Astrocyte of the cerebellum (primary cell): ENCODE measurements around the gene ALLC.
"Not testable (repeated sequence)": the region's sequence is repeated elsewhere in the genome, so short reads cannot be mapped to it uniquely, and the experiment has no call there.

ENCODE experiments used
- DNase-seq: peaks from one replicate; pipeline ENCODE4 v3.0.0-alpha.2; 2011; ENCODE audit warnings: low read depth
- H3K4me3 ChIP-seq: 2 replicates; pipeline ENCODE4 v1.5.1; 2011; ENCODE audit warnings: mild to moderate bottlenecking, low read depth, low read length, moderate library complexity
- in situ Hi-C: cut with HindIII; loops from 2 replicates; pipeline ENCODE4 v1.10.0; 2017; ENCODE audit warnings: low sequenced_read_pairs
- TF ChIP-seq, protein P1 (sequence below): IDR thresholded peaks from 2 replicates; pipeline ENCODE4 v1.5.1; 2012; ENCODE audit warnings: low read length, low read depth, moderate library complexity, mild to moderate bottlenecking; ENCODE audit errors: missing control alignments

ALLC gene

GRCh38 chr2:3619033-3619432 is 39.0 kb upstream of the ALLC start:
- in situ Hi-C loops: no loop called here
- TF ChIP-seq, protein P1, sequence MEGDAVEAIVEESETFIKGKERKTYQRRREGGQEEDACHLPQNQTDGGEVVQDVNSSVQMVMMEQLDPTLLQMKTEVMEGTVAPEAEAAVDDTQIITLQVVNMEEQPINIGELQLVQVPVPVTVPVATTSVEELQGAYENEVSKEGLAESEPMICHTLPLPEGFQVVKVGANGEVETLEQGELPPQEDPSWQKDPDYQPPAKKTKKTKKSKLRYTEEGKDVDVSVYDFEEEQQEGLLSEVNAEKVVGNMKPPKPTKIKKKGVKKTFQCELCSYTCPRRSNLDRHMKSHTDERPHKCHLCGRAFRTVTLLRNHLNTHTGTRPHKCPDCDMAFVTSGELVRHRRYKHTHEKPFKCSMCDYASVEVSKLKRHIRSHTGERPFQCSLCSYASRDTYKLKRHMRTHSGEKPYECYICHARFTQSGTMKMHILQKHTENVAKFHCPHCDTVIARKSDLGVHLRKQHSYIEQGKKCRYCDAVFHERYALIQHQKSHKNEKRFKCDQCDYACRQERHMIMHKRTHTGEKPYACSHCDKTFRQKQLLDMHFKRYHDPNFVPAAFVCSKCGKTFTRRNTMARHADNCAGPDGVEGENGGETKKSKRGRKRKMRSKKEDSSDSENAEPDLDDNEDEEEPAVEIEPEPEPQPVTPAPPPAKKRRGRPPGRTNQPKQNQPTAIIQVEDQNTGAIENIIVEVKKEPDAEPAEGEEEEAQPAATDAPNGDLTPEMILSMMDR: no peak
- H3K4me3 ChIP-seq: no peak overlapping the region
- no peak for DNase-seq

DNA sequence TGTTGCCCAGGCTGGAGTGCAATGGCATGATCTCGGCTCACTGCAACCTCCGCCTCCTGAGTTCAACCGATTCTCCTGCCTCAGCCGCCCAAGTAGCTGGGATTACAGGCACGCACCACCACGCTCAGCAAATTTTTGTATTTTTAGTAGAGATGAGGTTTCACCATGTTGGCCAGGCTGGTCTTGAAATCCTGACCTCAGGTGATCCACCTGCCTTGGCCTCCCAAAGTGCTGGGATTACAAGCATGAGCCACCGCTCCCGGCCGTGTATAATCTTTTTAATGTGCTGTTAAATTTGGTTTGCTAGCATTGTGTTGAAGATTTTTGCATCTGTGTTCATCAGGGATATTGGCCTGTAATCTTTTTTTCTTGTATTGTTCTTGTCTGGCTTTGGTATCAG is 38.3 kb upstream of the ALLC start:
- DNase-seq, H3K4me3 ChIP-seq, in situ Hi-C loops: not testable (repeated sequence)

DNA sequence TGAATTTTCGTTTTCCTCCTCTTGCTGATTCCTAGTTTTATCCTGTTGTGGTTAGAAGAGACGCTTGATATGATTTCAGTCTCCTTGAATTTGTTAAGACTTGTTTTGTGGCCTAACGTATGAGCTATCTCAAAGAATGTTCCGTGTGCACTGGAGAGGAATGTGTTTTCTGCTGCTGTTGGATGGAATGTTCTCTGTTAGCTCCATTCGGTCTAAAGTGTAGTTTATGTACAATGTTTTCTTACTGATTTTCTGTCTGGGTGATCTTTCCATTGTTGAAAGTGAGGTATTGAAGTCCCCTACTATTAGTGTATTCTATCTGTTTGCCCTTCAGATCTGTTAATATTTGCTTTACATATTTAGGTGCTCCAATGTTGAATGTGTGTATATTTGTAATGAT is 37.2 kb upstream of the ALLC start:
- TF ChIP-seq, protein P1: no peak
- in situ Hi-C loops: no loop called here
- no peak for DNase-seq

GRCh38 chr2:3622967-3623366 is 35.0 kb upstream of the ALLC start:
- in situ Hi-C loops: no loop called here
- TF ChIP-seq, protein P1: no peak
- no peak overlapping the region for H3K4me3 ChIP-seq
- no peak for DNase-seq

More for the DNA sequence above, 37.2 kb upstream of the ALLC start:
- no peak overlapping the region for H3K4me3 ChIP-seq

GRCh38 chr2:3624059-3624794 is 33.8 kb upstream of the ALLC start:
- TF ChIP-seq, protein P1: no peak
- DNase-seq: no peak
- in situ Hi-C loops: no loop called here
- no peak overlapping the region for H3K4me3 ChIP-seq

- no peak for DNase-seq
- TF ChIP-seq, protein P1: no peak
- in situ Hi-C loops: no loop called here
- H3K4me3 ChIP-seq: no peak overlapping the region
Measured at GRCh38 chr2:3625186-3625585, 32.8 kb upstream of the ALLC start.

- no peak overlapping the region for H3K4me3 ChIP-seq
- in situ Hi-C loops: no loop called here
- DNase-seq: no peak
- TF ChIP-seq, protein P1: no peak
Measured at GRCh38 chr2:3626118-3626811, 31.7 kb upstream of the ALLC start.
